22Rv1 (cell line): ENCODE measurements around the gene NUCKS1.

ENCODE experiments used
- CTCF ChIP-seq: fragments of 450-650 bp; IDR thresholded peaks from 2 replicates; pipeline ENCODE4 v1.5.1; 2017; ENCODE audit warnings: mild to moderate bottlenecking
- ZFX ChIP-seq: fragments of 450-650 bp; IDR thresholded peaks from 2 replicates; pipeline ENCODE4 v1.6.1; 2017; ENCODE audit warnings: antibody characterized with exemption, borderline replicate concordance

GRCh38 chr1:205746757-205747412 lies 3.1 kb downstream of the NUCKS1 start:
- TF ChIP-seq CTCF (no peak), ZFX (no peak)
